ENCODE data around the gene GLIS1. TPM values are rescaled to one million over a fixed set of nuclear protein-coding genes. Genes with fewer than 3 reads are reported as not detected.

Gene GLIS1
- total RNA-seq, 1 donor from 2014 or later, result 1.2 TPM

- H3K4me1 ChIP-seq, result peaks cover 54% of the 10 kb centered on the region
- no peak for TF ChIP-seq POLR2AphosphoS5 (IDR thresholded peaks at IDR 0.05; ENCODE audit: insufficient read depth in 1 of 2, low read depth in 1 of 2)
- TF ChIP-seq POLR2A (IDR thresholded peaks at IDR 0.05), result no peak
- TF ChIP-seq CTCF (IDR thresholded peaks at IDR 0.05), result no peak
- no peaks in the 10 kb centered on the region for H3K36me3 ChIP-seq
- peak overlapping the region; percentile 42 for H3K27ac ChIP-seq
- no peaks in the 10 kb centered on the region for H3K27me3 ChIP-seq
- no peaks in the 10 kb centered on the region for H3K9me3 ChIP-seq
- intact Hi-C loops (cut with DNase I), result no loop called here
- H3K4me3 ChIP-seq, result no peak overlapping the region
- no peak for DNase-seq (ENCODE audit: extremely low spot score in 2 of 2)
These were observed 214.3 kb downstream of the GLIS1 start for GRCh38 chr1:53524428-53525375.

- Histone ChIP-seq H3K4me1 (peaks cover 46% of the 10 kb centered on the region), H3K36me3 (no peaks in the 10 kb centered on the region), H3K27me3 (no peaks in the 10 kb centered on the region), H3K4me3 (no peak overlapping the region), H3K9me3 (no peaks in the 10 kb centered on the region), H3K27ac (peak overlapping the region; percentile 42)
- intact Hi-C loops (cut with DNase I), result no loop called here
- no peak for TF ChIP-seq CTCF (IDR thresholded peaks at IDR 0.05)
- no peak for TF ChIP-seq POLR2AphosphoS5 (IDR thresholded peaks at IDR 0.05; ENCODE audit: insufficient read depth in 1 of 2, low read depth in 1 of 2)
- TF ChIP-seq POLR2A (IDR thresholded peaks at IDR 0.05), result no peak
- DNase-seq (ENCODE audit: extremely low spot score in 2 of 2), result no peak
These were observed 216.9 kb downstream of the GLIS1 start for GRCh38 chr1:53521924-53522552.

- no peaks in the 10 kb centered on the region for H3K36me3 ChIP-seq
- no peaks in the 10 kb centered on the region for H3K9me3 ChIP-seq
- H3K27me3 ChIP-seq, result no peaks in the 10 kb centered on the region
- no peak overlapping the region for H3K4me3 ChIP-seq
- TF ChIP-seq CTCF (IDR thresholded peaks at IDR 0.05) (no peak), POLR2AphosphoS5 (IDR thresholded peaks at IDR 0.05; ENCODE audit: insufficient read depth in 1 of 2, low read depth in 1 of 2) (no peak), POLR2A (IDR thresholded peaks at IDR 0.05) (no peak)
- peak overlapping the region; percentile 33 for H3K27ac ChIP-seq
- peaks cover 33% of the 10 kb centered on the region for H3K4me1 ChIP-seq
- no peak for DNase-seq (ENCODE audit: extremely low spot score in 2 of 2)
- intact Hi-C loops (cut with DNase I), result no loop called here
These were observed 218.5 kb downstream of the GLIS1 start for GRCh38 chr1:53520481-53520880.

GRCh38 chr1:53519421-53519820 is 219.5 kb downstream of the GLIS1 start:
- H3K27me3 ChIP-seq, result no peaks in the 10 kb centered on the region
- H3K36me3 ChIP-seq, result no peaks in the 10 kb centered on the region
- H3K9me3 ChIP-seq, result no peaks in the 10 kb centered on the region
- TF ChIP-seq POLR2A (IDR thresholded peaks at IDR 0.05) (no peak), CTCF (IDR thresholded peaks at IDR 0.05) (no peak), POLR2AphosphoS5 (IDR thresholded peaks at IDR 0.05; ENCODE audit: insufficient read depth in 1 of 2, low read depth in 1 of 2) (no peak)
- no peak for DNase-seq (ENCODE audit: extremely low spot score in 2 of 2)
- H3K4me3 ChIP-seq, result no peak overlapping the region
- peaks cover 32% of the 10 kb centered on the region for H3K4me1 ChIP-seq
- peak overlapping the region; percentile 73 for H3K27ac ChIP-seq
- intact Hi-C loops (cut with DNase I), result no loop called here

Measured in vagina (tissue), 2 donors.